WTC11 (cell line): Measurements from ENCODE around the gene COL20A1. TPM values are rescaled to one million over a fixed set of nuclear protein-coding genes. Genes with fewer than 3 reads are reported as not detected.

ENCODE experiments used
- ATAC-seq: fragments of 200-7000 bp; cut with Tn5 transposase; 2 replicates; pipeline ENCODE4 v1.10.0; 2021; ENCODE audit warnings: mild to moderate bottlenecking, moderate library complexity
- CTCF ChIA-PET: fragments of 300-600 bp; sonication (Branson Sonifier 250); formaldehyde crosslinking; loops from one replicate; lab custom pipeline; 2021; ENCODE audit warnings: antibody characterized with exemption; lab: Charles Lee
- POLR2A ChIA-PET: fragments of 350-600 bp; sonication (Branson Sonifier 250); formaldehyde crosslinking; loops from one replicate; lab custom pipeline; 2021; ENCODE audit warnings: antibody characterized with exemption; lab: Charles Lee
- DNase-seq: peaks from one replicate; pipeline ENCODE4 v3.0.0; 2021; ENCODE audit warnings: low spot score
- H3K27ac Mint-ChIP-seq: 2 replicates; pipeline ENCODE4 v1.8.0; 2021; ENCODE audit warnings: mixed read lengths
- H3K27me3 Mint-ChIP-seq: 2 replicates; pipeline ENCODE4 v1.8.0; 2021; ENCODE audit warnings: low read depth, mild to moderate bottlenecking, moderate library complexity, mixed read lengths
- H3K36me3 Mint-ChIP-seq: 2 replicates; pipeline ENCODE4 v1.8.0; 2021; ENCODE audit warnings: mixed read lengths
- H3K4me1 Mint-ChIP-seq: 2 replicates; pipeline ENCODE4 v1.8.0; 2022; ENCODE audit warnings: mixed read lengths
- H3K4me3 Mint-ChIP-seq: 2 replicates; pipeline ENCODE4 v1.8.0; 2021; ENCODE audit warnings: mild to moderate bottlenecking, moderate library complexity, mixed read lengths
- H3K9me3 Mint-ChIP-seq: 2 replicates; pipeline ENCODE4 v1.8.0; 2021; ENCODE audit warnings: mixed read lengths
- AFF4 ChIP-seq: sonication (generic); formaldehyde crosslinking; IDR thresholded peaks from 2 replicates; pipeline ENCODE4 v1.8.1; 2023; ENCODE audit warnings: mild to moderate bottlenecking, missing genetic modification reagents, borderline replicate concordance
- ATF2 ChIP-seq: sonication (generic); formaldehyde crosslinking; IDR thresholded peaks from 2 replicates; pipeline ENCODE4 v1.8.1; 2022; ENCODE audit warnings: low read depth, missing genetic modification reagents, borderline replicate concordance
- FOXJ3 ChIP-seq: sonication (generic); formaldehyde crosslinking; IDR thresholded peaks from 2 replicates; pipeline ENCODE4 v1.9.0; 2021; ENCODE audit warnings: missing genetic modification reagents, mild to moderate bottlenecking, borderline replicate concordance
- FOXP4 ChIP-seq: sonication (generic); formaldehyde crosslinking; IDR thresholded peaks from 2 replicates; pipeline ENCODE4 v1.8.0; 2022; ENCODE audit warnings: mild to moderate bottlenecking, missing genetic modification reagents
- GTF2I ChIP-seq: fragments of 250-450 bp; sonication (Bioruptor Pico); conservative IDR thresholded peaks from 2 replicates; pipeline ENCODE4 v1.4.0; 2021; ENCODE audit warnings: mild to moderate bottlenecking
- HMGXB4 ChIP-seq: sonication (generic); formaldehyde crosslinking; IDR thresholded peaks from 2 replicates; pipeline ENCODE4 v1.8.1; 2023; ENCODE audit warnings: mild to moderate bottlenecking, moderate library complexity, missing genetic modification reagents
- IRF2 ChIP-seq: sonication (generic); formaldehyde crosslinking; IDR thresholded peaks from 2 replicates; pipeline ENCODE4 v1.8.0; 2022; ENCODE audit warnings: low read depth, missing genetic modification reagents, borderline replicate concordance
- JAZF1 ChIP-seq: fragments of 250-450 bp; sonication (Bioruptor Pico); IDR thresholded peaks from 2 replicates; pipeline ENCODE4 v1.9.0; 2021; ENCODE audit warnings: moderate library complexity, mild to moderate bottlenecking, inconsistent platforms
- KAT7 ChIP-seq: sonication (generic); formaldehyde crosslinking; IDR thresholded peaks from 2 replicates; pipeline ENCODE4 v1.8.1; 2023; ENCODE audit warnings: missing genetic modification reagents, mild to moderate bottlenecking, borderline replicate concordance
- MXD4 ChIP-seq: fragments of 250-450 bp; sonication (Bioruptor Pico); IDR thresholded peaks from 2 replicates; pipeline ENCODE4 v1.8.0; 2021; ENCODE audit warnings: mild to moderate bottlenecking, moderate library complexity, borderline replicate concordance
- NFE2L1 ChIP-seq: sonication (generic); formaldehyde crosslinking; IDR thresholded peaks from 2 replicates; pipeline ENCODE4 v1.8.1; 2023; ENCODE audit warnings: missing genetic modification reagents
- NR2C2 ChIP-seq: sonication (generic); formaldehyde crosslinking; IDR thresholded peaks from 2 replicates; pipeline ENCODE4 v1.8.0; 2022; ENCODE audit warnings: mild to moderate bottlenecking, missing genetic modification reagents
- PREB ChIP-seq: sonication (generic); formaldehyde crosslinking; IDR thresholded peaks from 2 replicates; pipeline ENCODE4 v1.8.1; 2022; ENCODE audit warnings: mild to moderate bottlenecking, missing genetic modification reagents, moderate library complexity, borderline replicate concordance
- USF1 ChIP-seq: sonication (generic); formaldehyde crosslinking; IDR thresholded peaks from 2 replicates; pipeline ENCODE4 v1.8.0; 2022; ENCODE audit warnings: mild to moderate bottlenecking, missing genetic modification reagents
- ZBTB21 ChIP-seq: sonication (generic); formaldehyde crosslinking; IDR thresholded peaks from 2 replicates; pipeline ENCODE4 v1.8.1; 2023; ENCODE audit warnings: mild to moderate bottlenecking, missing genetic modification reagents, borderline replicate concordance
- ZMAT4 ChIP-seq: fragments of 250-450 bp; sonication (Bioruptor Pico); IDR thresholded peaks from 2 replicates; pipeline ENCODE4 v1.9.0; 2021; ENCODE audit warnings: mild to moderate bottlenecking
- ZNF317 ChIP-seq: sonication (generic); formaldehyde crosslinking; IDR thresholded peaks from 2 replicates; pipeline ENCODE4 v1.8.1; 2023; ENCODE audit warnings: low read depth, mild to moderate bottlenecking, moderate library complexity, missing genetic modification reagents, borderline replicate concordance
- ZNF416 ChIP-seq: fragments of 250-450 bp; sonication (Bioruptor Pico); IDR thresholded peaks from 2 replicates; pipeline ENCODE4 v1.9.0; 2021; ENCODE audit warnings: mild to moderate bottlenecking, inconsistent platforms
- ZNF423 ChIP-seq: fragments of 250-450 bp; sonication (Bioruptor Pico); IDR thresholded peaks from 2 replicates; pipeline ENCODE4 v2.1.2; 2022; ENCODE audit warnings: mild to moderate bottlenecking, moderate library complexity
- total RNA-seq: library from RNA; stranded (reverse); gene quantifications from 3 replicates; pipeline ENCODE4 v1.2.3, GENCODE V29; 2021

Gene COL20A1
- total RNA-seq, 1 experiment from 2014 or later = 1.3 TPM

GRCh38 chr20:63314015-63314471 lies 21.1 kb downstream of the COL20A1 start:
- H3K4me3 Mint-ChIP-seq = no peak overlapping the region
- H3K4me1 Mint-ChIP-seq = no peaks in the 10 kb centered on the region
- CTCF ChIA-PET = interaction anchor here (0.7 to 1.6 kb wide), 2 partner anchors 9 to 63 kb away, joined by 3 read pairs; no protein-coding TSS in a partner anchor
- POLR2A ChIA-PET = no interaction called here
- H3K9me3 Mint-ChIP-seq = no peaks in the 10 kb centered on the region
- H3K36me3 Mint-ChIP-seq = no peaks in the 10 kb centered on the region
- DNase-seq (no peak), ATAC-seq (no peak)
- TF ChIP-seq GTF2I (CRISPR knock-in tag) (no peak), ZMAT4 (CRISPR knock-in tag) (no peak), IRF2 (no peak), ZNF317 (CRISPR knock-in tag) (no peak), AFF4 (CRISPR knock-in tag) (no peak), JAZF1 (CRISPR knock-in tag) (no peak)
- no peaks in the 10 kb centered on the region for H3K27me3 Mint-ChIP-seq
- H3K27ac Mint-ChIP-seq = no peak overlapping the region

GRCh38 chr20:63314566-63315239 lies 21.7 kb downstream of the COL20A1 start:
- Mint-ChIP-seq H3K36me3 (no peaks in the 10 kb centered on the region), H3K27me3 (no peaks in the 10 kb centered on the region), H3K4me3 (no peak overlapping the region), H3K27ac (no peak overlapping the region), H3K9me3 (no peaks in the 10 kb centered on the region), H3K4me1 (no peaks in the 10 kb centered on the region)
- DNase-seq (no peak), ATAC-seq (no peak)
- CTCF ChIA-PET = interaction anchor here (1.6 kb wide), 1 partner anchor 62 kb away, joined by 3 read pairs; no protein-coding TSS in a partner anchor
- POLR2A ChIA-PET = no interaction called here
- TF ChIP-seq GTF2I (CRISPR knock-in tag) (no peak), USF1 (CRISPR knock-in tag) (no peak), MXD4 (no peak), FOXP4 (CRISPR knock-in tag) (no peak), NR2C2 (no peak), PREB (CRISPR knock-in tag) (no peak)

- DNase-seq = no peak
- H3K27me3 Mint-ChIP-seq = no peaks in the 10 kb centered on the region
- H3K36me3 Mint-ChIP-seq = no peaks in the 10 kb centered on the region
- no peaks in the 10 kb centered on the region for H3K4me1 Mint-ChIP-seq
- no peak overlapping the region for H3K27ac Mint-ChIP-seq
- H3K4me3 Mint-ChIP-seq = no peak overlapping the region
- H3K9me3 Mint-ChIP-seq = no peaks in the 10 kb centered on the region
- ChIA-PET CTCF (interaction anchor here (2.0 kb wide), 1 partner anchor 66 kb away, joined by 13 read pairs; no protein-coding TSS in a partner anchor), POLR2A (no interaction called here)
- no peak for ATAC-seq
- TF ChIP-seq ZBTB21 (CRISPR knock-in tag) (no peak), ZNF423 (CRISPR knock-in tag) (no peak), HMGXB4 (CRISPR knock-in tag) (no peak), FOXJ3 (CRISPR knock-in tag) (no peak), NFE2L1 (CRISPR knock-in tag) (no peak), ZNF416 (CRISPR knock-in tag) (no peak), ATF2 (no peak), KAT7 (CRISPR knock-in tag) (no peak)
These were observed 22.3 kb downstream of the COL20A1 start for GRCh38 chr20:63315240-63315689.
